Caco-2 (cell line): ENCODE results near the gene EFL1. TPM values are rescaled to one million over a fixed set of nuclear protein-coding genes. Genes with fewer than 3 reads are reported as not detected.
"Not testable (repeated sequence)": the region's sequence is repeated elsewhere in the genome, so short reads cannot be mapped to it uniquely, and the experiment has no call there.

Experiments used
- BruUV-seq: library from RNA; stranded (reverse); fragments of 400-500 nt; replicated peaks from 2 replicates; lab custom pipeline; 2021; lab: Mats Ljungman, UMichigan
- CTCF ChIA-PET: fragments of 300-600 bp; sonication (Branson Sonifier 250); formaldehyde crosslinking; loops from one replicate; lab custom pipeline; 2022; ENCODE audit warnings: antibody characterized with exemption; lab: Charles Lee
- POLR2A ChIA-PET: fragments of 300-600 bp; sonication (Branson Sonifier 250); formaldehyde crosslinking; loops from one replicate; lab custom pipeline; 2022; ENCODE audit warnings: antibody characterized with exemption; lab: Charles Lee
- DNase-seq, 2 experiments: peaks; one replicate each; pipeline versions ENCODE4 v3.0.0 to v3.0.0-alpha.2; 2020 to 2022
- H3K27me3 ChIP-seq: replicated peaks from 2 replicates; pipeline ENCODE4 v1.6.0; 2011; ENCODE audit warnings: low read length; ENCODE audit not compliant: control insufficient read depth, insufficient read depth
- H3K36me3 ChIP-seq: 2 replicates; pipeline ENCODE4 v1.5.1; 2011; ENCODE audit warnings: low read length; ENCODE audit not compliant: control insufficient read depth, insufficient read depth
- H3K4me1 ChIP-seq: fragments of 250-450 bp; sonication (Bioruptor Pico); 2 replicates; pipeline ENCODE4 v1.5.1; 2020; ENCODE audit warnings: mild to moderate bottlenecking
- H3K4me3 ChIP-seq: 2 replicates; pipeline ENCODE4 v1.5.1; 2011; ENCODE audit warnings: low read depth, mild to moderate bottlenecking, control low read depth, low read length
- H3K9me3 ChIP-seq: fragments of 250-450 bp; sonication (Bioruptor Pico); 2 replicates; pipeline ENCODE4 v1.5.1; 2020; ENCODE audit warnings: mild to moderate bottlenecking, moderate library complexity
- H3K27ac Mint-ChIP-seq: one replicate; pipeline ENCODE4 v1.8.0; 2022; ENCODE audit warnings: mixed read lengths; ENCODE audit not compliant: unreplicated experiment
- H3K27me3 Mint-ChIP-seq: one replicate; pipeline ENCODE4 v1.8.0; 2022; ENCODE audit warnings: mixed read lengths; ENCODE audit not compliant: insufficient read depth, unreplicated experiment
- H3K36me3 Mint-ChIP-seq: one replicate; pipeline ENCODE4 v1.8.0; 2022; ENCODE audit warnings: mild to moderate bottlenecking, mixed read lengths; ENCODE audit not compliant: insufficient read depth, unreplicated experiment
- H3K4me1 Mint-ChIP-seq: one replicate; pipeline ENCODE4 v1.8.0; 2022; ENCODE audit warnings: low read depth, mixed read lengths; ENCODE audit not compliant: unreplicated experiment
- H3K4me3 Mint-ChIP-seq: one replicate; pipeline ENCODE4 v1.8.0; 2022; ENCODE audit warnings: mild to moderate bottlenecking, moderate library complexity, mixed read lengths; ENCODE audit not compliant: unreplicated experiment
- H3K9me3 Mint-ChIP-seq: one replicate; pipeline ENCODE4 v1.8.0; 2022; ENCODE audit warnings: mixed read lengths; ENCODE audit not compliant: unreplicated experiment
- CTCF ChIP-seq, 2 experiments: fragments of 200-600 bp in 1 of 2; IDR thresholded peaks; 1 replicate in 1 of 2; 2 replicates in 1 of 2; pipeline versions ENCODE4 v1.5.1 to v1.8.0; 2011 to 2022; ENCODE audit warnings: antibody characterized with exemption in 1 of 2, control low read depth in 1 of 2, inconsistent platforms in 1 of 2, low read depth in 1 of 2, low read length in 1 of 2, mild to moderate bottlenecking in 1 of 2, moderate library complexity in 1 of 2; ENCODE audit not compliant: insufficient read depth in 1 of 2, severe bottlenecking in 1 of 2, unreplicated experiment in 1 of 2
- intact Hi-C: fragments of 100-400 bp; cut with micrococcal nuclease; formaldehyde crosslinking; loops from one replicate; pipeline ENCODE4 v1.10.0; 2022; ENCODE audit not compliant: unreplicated experiment
- total RNA-seq: library from RNA; stranded (reverse); gene quantifications from 2 replicates; pipeline ENCODE4 v1.2.3, GENCODE V29; 2022

Gene EFL1
- total RNA-seq, 1 experiment from 2014 or later = 10.3 TPM

GRCh38 chr15:82194488-82194887, 68.0 kb downstream of the EFL1 start:
- DNase-seq, POLR2A ChIA-PET, H3K9me3 Mint-ChIP-seq, H3K4me1 ChIP-seq, H3K9me3 ChIP-seq, H3K4me3 Mint-ChIP-seq, H3K27ac Mint-ChIP-seq, H3K4me3 ChIP-seq, H3K27me3 ChIP-seq, BruUV-seq, H3K36me3 Mint-ChIP-seq, H3K4me1 Mint-ChIP-seq, intact Hi-C loops, H3K36me3 ChIP-seq, H3K27me3 Mint-ChIP-seq: not testable (repeated sequence)
- CTCF ChIA-PET = interaction anchor here (0.8 kb wide), 1 partner anchor 86 kb away, joined by 3 read pairs; no protein-coding TSS in a partner anchor

DNA sequence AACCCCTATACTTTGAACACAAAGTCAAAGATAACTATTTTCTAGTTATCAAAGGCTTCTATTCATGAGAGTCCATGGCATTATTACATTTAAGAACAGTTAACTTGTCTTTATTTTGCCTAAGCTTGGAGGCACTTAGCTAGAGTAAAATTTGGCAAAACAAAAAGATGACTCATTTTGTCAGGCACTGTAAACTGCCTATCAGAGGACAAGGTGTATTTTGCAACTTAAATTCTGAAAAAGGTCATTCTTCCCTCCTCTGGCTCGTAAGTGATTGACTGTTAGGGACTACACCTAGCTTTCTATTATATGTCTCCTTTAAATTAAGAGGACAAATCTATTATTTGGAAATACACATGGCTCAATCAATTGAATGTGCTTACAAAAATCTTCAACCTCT, 69.1 kb downstream of the EFL1 start:
- intact Hi-C loops, H3K9me3 ChIP-seq, DNase-seq, CTCF ChIA-PET, POLR2A ChIA-PET, H3K27me3 Mint-ChIP-seq, H3K9me3 Mint-ChIP-seq, H3K27me3 ChIP-seq, H3K4me1 ChIP-seq, BruUV-seq, H3K4me1 Mint-ChIP-seq, H3K36me3 ChIP-seq, H3K4me3 Mint-ChIP-seq, H3K4me3 ChIP-seq, H3K27ac Mint-ChIP-seq, H3K36me3 Mint-ChIP-seq: not testable (repeated sequence)

GRCh38 chr15:82192394-82192793, 70.1 kb downstream of the EFL1 start:
- H3K9me3 ChIP-seq, H3K4me3 ChIP-seq, H3K27ac Mint-ChIP-seq, H3K4me3 Mint-ChIP-seq, H3K36me3 ChIP-seq, POLR2A ChIA-PET, BruUV-seq, H3K36me3 Mint-ChIP-seq, H3K27me3 Mint-ChIP-seq, DNase-seq, CTCF ChIA-PET, intact Hi-C loops, H3K9me3 Mint-ChIP-seq, H3K4me1 Mint-ChIP-seq, H3K27me3 ChIP-seq, H3K4me1 ChIP-seq: not testable (repeated sequence)

DNA sequence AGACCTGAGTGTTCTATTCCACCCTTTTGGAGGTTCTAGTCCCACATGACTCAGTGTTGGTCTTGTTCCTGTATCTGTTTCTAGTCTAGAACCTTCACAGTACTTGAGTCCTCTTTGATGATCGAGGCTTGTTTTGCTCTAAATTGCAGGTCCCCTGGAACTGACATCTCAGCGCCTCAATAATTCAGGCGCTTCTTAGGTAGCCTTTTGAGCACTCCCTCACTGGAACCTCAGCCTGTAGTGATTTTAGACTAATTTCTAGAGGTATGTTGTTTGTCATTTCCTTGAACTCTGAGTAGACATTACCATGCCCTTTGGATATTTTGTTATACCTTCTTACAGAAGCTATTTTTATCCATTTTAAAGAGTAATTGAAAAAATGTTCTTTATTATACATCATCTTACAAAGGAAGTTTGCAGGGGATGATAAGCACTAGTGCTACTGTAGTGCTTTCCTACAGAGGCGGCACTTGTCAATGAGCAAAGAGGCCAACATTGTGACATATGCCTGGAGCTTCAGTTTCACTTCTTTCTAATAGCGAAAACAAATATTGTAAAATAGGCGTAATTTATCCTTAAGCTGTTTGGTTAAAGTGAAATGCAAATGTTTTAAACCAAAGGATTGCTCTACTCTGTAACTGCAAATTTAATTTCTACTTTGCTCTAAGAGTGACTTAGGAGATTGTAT, 75.7 kb downstream of the EFL1 start:
- Mint-ChIP-seq H3K27ac (no peak overlapping the region), H3K9me3 (no peaks in the 10 kb centered on the region), H3K4me3 (no peak overlapping the region), H3K27me3 (no peaks in the 10 kb centered on the region), H3K36me3 (no peaks in the 10 kb centered on the region), H3K4me1 (no peaks in the 10 kb centered on the region)
- Histone ChIP-seq H3K36me3 (no peaks in the 10 kb centered on the region), H3K27me3 (no peaks in the 10 kb centered on the region), H3K9me3 (no peaks in the 10 kb centered on the region), H3K4me1 (no peaks in the 10 kb centered on the region), H3K4me3 (no peak overlapping the region)
- no peak for TF ChIP-seq CTCF (IDR thresholded peaks at IDR 0.05; ENCODE audit: insufficient read depth in 1 of 2, low read depth in 1 of 2, low read length in 1 of 2, severe bottlenecking in 1 of 2, unreplicated experiment in 1 of 2)
- CTCF ChIA-PET = no interaction called here
- BruUV-seq = no TSS peak
- POLR2A ChIA-PET = no interaction called here
- intact Hi-C loops = no loop called here
- no peak for DNase-seq
